Vagina (tissue), 2 donors: Measurements from ENCODE around the gene RPS19BP1.

Source experiments
- CTCF ChIP-seq, 3 experiments: fragments of 450-650 bp in 2 of 3; fragments of 200-600 bp in 1 of 3; sonication (generic) in 1 of 3; IDR thresholded peaks; one replicate each; pipeline ENCODE4 v1.5.1; 2017 to 2019; ENCODE audit warnings: antibody characterized with exemption in 3 of 3, mild to moderate bottlenecking in 2 of 3, moderate library complexity in 2 of 3
- POLR2A ChIP-seq, 2 donors: fragments of 450-650 bp; IDR thresholded peaks; one replicate each; pipeline ENCODE4 v1.6.1; 2017; ENCODE audit warnings: antibody characterized with exemption in 2 of 2, mild to moderate bottlenecking in 2 of 2, moderate library complexity in 2 of 2

- no peak for TF ChIP-seq CTCF (IDR thresholded peaks at IDR 0.05)
- no peak for TF ChIP-seq POLR2A (IDR thresholded peaks at IDR 0.05)
Observed at GRCh38 chr22:39511226-39511625, 21.3 kb downstream of the RPS19BP1 start.
